ENCODE data around the gene ATG4B. TPM values are rescaled to one million over a fixed set of nuclear protein-coding genes. Genes with fewer than 3 reads are reported as not detected.
A peak's percentile ranks its signal among the peaks of the same experiment; 100 is the strongest.

Gene ATG4B
- total and polyA plus RNA-seq, 9 of the 15 experiments (the other 6 are each of a cell fraction or from before 2014, with no cell fraction given), result 5.9 to 58.8 (median 35.6) TPM

GRCh38 chr2:241637018-241637794 is at the start of gene ATG4B, which contains the start of gene THAP4 (continued):
- TF ChIP-seq KLF13 (tag; IDR thresholded peaks at IDR 0.05; ENCODE audit: borderline replicate concordance, low read depth) (no peak), ZNF174 (CRISPR knock-in tag; IDR thresholded peaks at IDR 0.05) (no peak), SIRT6 (IDR thresholded peaks at IDR 0.05; ENCODE audit: low read depth, low read length) (no peak), CC2D1A (IDR thresholded peaks at IDR 0.05) (no peak), ZEB2 (IDR thresholded peaks at IDR 0.05) (no peak), EWSR1 (IDR thresholded peaks at IDR 0.05; ENCODE audit: borderline replicate concordance, low read depth, partially characterized antibody) (no peak), ZNF584 (CRISPR knock-in tag; IDR thresholded peaks at IDR 0.05; ENCODE audit: low read depth) (0 out of 2 replicates have a peak, but pooled peaks have one; percentile 39), BRF2 (IDR thresholded peaks at IDR 0.05; ENCODE audit: borderline replicate concordance, insufficient read depth, insufficient read length) (no peak), MTF1 (CRISPR knock-in tag; IDR thresholded peaks at IDR 0.05; ENCODE audit: borderline replicate concordance) (no peak), RREB1 (CRISPR knock-in tag; IDR thresholded peaks at IDR 0.05) (no peak), CHAMP1 (IDR thresholded peaks at IDR 0.05) (no peak), FIP1L1 (IDR thresholded peaks at IDR 0.05; ENCODE audit: low read depth, low read length, poor library complexity, severe bottlenecking) (no peak), YBX1 (IDR thresholded peaks at IDR 0.05) (no peak), BCL6 (CRISPR knock-in tag; IDR thresholded peaks at IDR 0.05) (no peak)
- TF ChIP-seq, protein P1, sequence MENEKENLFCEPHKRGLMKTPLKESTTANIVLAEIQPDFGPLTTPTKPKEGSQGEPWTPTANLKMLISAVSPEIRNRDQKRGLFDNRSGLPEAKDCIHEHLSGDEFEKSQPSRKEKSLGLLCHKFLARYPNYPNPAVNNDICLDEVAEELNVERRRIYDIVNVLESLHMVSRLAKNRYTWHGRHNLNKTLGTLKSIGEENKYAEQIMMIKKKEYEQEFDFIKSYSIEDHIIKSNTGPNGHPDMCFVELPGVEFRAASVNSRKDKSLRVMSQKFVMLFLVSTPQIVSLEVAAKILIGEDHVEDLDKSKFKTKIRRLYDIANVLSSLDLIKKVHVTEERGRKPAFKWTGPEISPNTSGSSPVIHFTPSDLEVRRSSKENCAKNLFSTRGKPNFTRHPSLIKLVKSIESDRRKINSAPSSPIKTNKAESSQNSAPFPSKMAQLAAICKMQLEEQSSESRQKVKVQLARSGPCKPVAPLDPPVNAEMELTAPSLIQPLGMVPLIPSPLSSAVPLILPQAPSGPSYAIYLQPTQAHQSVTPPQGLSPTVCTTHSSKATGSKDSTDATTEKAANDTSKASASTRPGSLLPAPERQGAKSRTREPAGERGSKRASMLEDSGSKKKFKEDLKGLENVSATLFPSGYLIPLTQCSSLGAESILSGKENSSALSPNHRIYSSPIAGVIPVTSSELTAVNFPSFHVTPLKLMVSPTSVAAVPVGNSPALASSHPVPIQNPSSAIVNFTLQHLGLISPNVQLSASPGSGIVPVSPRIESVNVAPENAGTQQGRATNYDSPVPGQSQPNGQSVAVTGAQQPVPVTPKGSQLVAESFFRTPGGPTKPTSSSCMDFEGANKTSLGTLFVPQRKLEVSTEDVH (IDR thresholded peaks at IDR 0.05; ENCODE audit: low read depth, partially characterized antibody), result peak; percentile 72
